Measurements from ENCODE around the gene PAQR9. TPM values are rescaled to one million over a fixed set of nuclear protein-coding genes. Genes with fewer than 3 reads are reported as not detected.

PAQR9 gene
- total and polyA plus RNA-seq, 2 donors (not counting 1 experiment from before 2014, with no cell fraction given): not detected

- Mint-ChIP-seq H3K27ac (no peak overlapping the region), H3K9me3 (ENCODE audit: insufficient read depth) (no peaks in the 10 kb centered on the region), H3K4me1 (peaks cover 14% of the 10 kb centered on the region), H3K27me3 (peaks cover 64% of the 10 kb centered on the region), H3K4me3 (peak overlapping the region; percentile 88)
- peaks cover 0 to 38% (median 32%) of the 10 kb centered on the region in 4 experiments for H3K27me3 ChIP-seq (replicated peaks in 1 of 4; ENCODE audit: control extremely low read depth in 1 of 4, control insufficient read depth in 3 of 4, insufficient read depth in 4 of 4, low read length in 3 of 4)
- no peak for TF ChIP-seq CTCF (IDR thresholded peaks at IDR 0.05)
- TF ChIP-seq EZH2 (IDR thresholded peaks at IDR 0.05; ENCODE audit: borderline replicate concordance, insufficient read depth, low read depth, low read length, poor library complexity, severe bottlenecking): no peak
- ATAC-seq (ENCODE audit: low read depth): no peak
- ChIA-PET CTCF (interaction anchor here (0.9 kb wide), 1 partner anchor 9 kb away, joined by 3 read pairs; no protein-coding TSS in a partner anchor), POLR2A (no interaction called here)
- H3K36me3 ChIP-seq (replicated peaks in 1 of 2; ENCODE audit: control extremely low read depth in 1 of 2, control insufficient read depth in 1 of 2, extremely low read depth in 1 of 2, insufficient read depth in 2 of 2, low read length in 1 of 2): no peaks in the 10 kb centered on the region
- no peak for DNase-seq
- H3K27ac ChIP-seq (ENCODE audit: low read length in 2 of 2): no peak overlapping the region
- intact Hi-C loops (cut with micrococcal nuclease): no loop called here
- peaks cover 8 to 10% of the 10 kb centered on the region in 2 donors for H3K4me1 ChIP-seq (ENCODE audit: control insufficient read depth in 2 of 2, insufficient read depth in 2 of 2, low read length in 2 of 2)
- H3K9ac ChIP-seq (ENCODE audit: low read length): no peak overlapping the region
- peaks cover 0 to 10% (median 0%) of the 10 kb centered on the region in 3 donors for H3K9me3 ChIP-seq (ENCODE audit: control extremely low read depth in 1 of 3, control insufficient read depth in 2 of 3, insufficient read depth in 1 of 3, low read length in 2 of 3)
- no peak overlapping the region for H3K4me2 ChIP-seq (replicated peaks; ENCODE audit: low read depth, low read length, poor library complexity, severe bottlenecking)
- no peak overlapping the region for H2AFZ ChIP-seq (ENCODE audit: insufficient read depth, low read depth, low read length, poor library complexity, severe bottlenecking)
- H3K4me3 ChIP-seq (ENCODE audit: control extremely low read depth in 1 of 5, extremely low read depth in 1 of 5, insufficient read depth in 1 of 5, low read depth in 2 of 5, low read length in 4 of 5): no peak overlapping the region
- H3K79me2 ChIP-seq (ENCODE audit: control insufficient read depth, insufficient read depth, low read length): no peaks in the 10 kb centered on the region
- 96% methylated on average over 19 of the region's 19 CpGs for WGBS (ENCODE audit: insufficient coverage)
- H4K20me1 ChIP-seq (ENCODE audit: control insufficient read depth, insufficient read depth, low read length, poor library complexity, severe bottlenecking): no peaks in the 10 kb centered on the region
Observed at GRCh38 chr3:142962175-142962519, 1.3 kb downstream of the PAQR9 start.

- no peaks in the 10 kb centered on the region for H4K20me1 ChIP-seq (ENCODE audit: control insufficient read depth, insufficient read depth, low read length, poor library complexity, severe bottlenecking)
- H3K4me2 ChIP-seq (replicated peaks; ENCODE audit: low read depth, low read length, poor library complexity, severe bottlenecking): no peak overlapping the region
- no peak overlapping the region for H3K9ac ChIP-seq (ENCODE audit: low read length)
- Mint-ChIP-seq H3K27ac (no peak overlapping the region), H3K27me3 (peaks cover 68% of the 10 kb centered on the region), H3K4me1 (peaks cover 14% of the 10 kb centered on the region), H3K4me3 (peak overlapping the region; percentile 88), H3K9me3 (ENCODE audit: insufficient read depth) (no peaks in the 10 kb centered on the region)
- ATAC-seq (ENCODE audit: low read depth) (no peak), DNase-seq (no peak)
- ChIA-PET POLR2A (no interaction called here), CTCF (no interaction called here)
- WGBS (ENCODE audit: insufficient coverage): 90% methylated on average over 1 of the region's 2 CpGs
- H3K27me3 ChIP-seq (replicated peaks in 1 of 4; ENCODE audit: control extremely low read depth in 1 of 4, control insufficient read depth in 3 of 4, insufficient read depth in 4 of 4, low read length in 3 of 4): peaks cover 0 to 38% (median 33%) of the 10 kb centered on the region in 4 experiments
- intact Hi-C loops (cut with micrococcal nuclease): no loop called here
- H3K9me3 ChIP-seq (ENCODE audit: control extremely low read depth in 1 of 3, control insufficient read depth in 2 of 3, insufficient read depth in 1 of 3, low read length in 2 of 3): peaks cover 0 to 10% (median 0%) of the 10 kb centered on the region in 3 donors
- H3K4me3 ChIP-seq (ENCODE audit: control extremely low read depth in 1 of 5, extremely low read depth in 1 of 5, insufficient read depth in 1 of 5, low read depth in 2 of 5, low read length in 4 of 5): no peak overlapping the region
- TF ChIP-seq CTCF (IDR thresholded peaks at IDR 0.05): no peak
- no peak overlapping the region for H3K27ac ChIP-seq (ENCODE audit: low read length in 2 of 2)
- peaks cover 8 to 10% of the 10 kb centered on the region in 2 donors for H3K4me1 ChIP-seq (ENCODE audit: control insufficient read depth in 2 of 2, insufficient read depth in 2 of 2, low read length in 2 of 2)
- H3K36me3 ChIP-seq (replicated peaks in 1 of 2; ENCODE audit: control extremely low read depth in 1 of 2, control insufficient read depth in 1 of 2, extremely low read depth in 1 of 2, insufficient read depth in 2 of 2, low read length in 1 of 2): no peaks in the 10 kb centered on the region
- H3K79me2 ChIP-seq (ENCODE audit: control insufficient read depth, insufficient read depth, low read length): no peaks in the 10 kb centered on the region
- no peak overlapping the region for H2AFZ ChIP-seq (ENCODE audit: insufficient read depth, low read depth, low read length, poor library complexity, severe bottlenecking)
Observed at GRCh38 chr3:142961539-142961938, 1.9 kb downstream of the PAQR9 start.

All from B cell (primary cell).